HCT116 (cell line): ENCODE data around the gene TGFBI. TPM values are rescaled to one million over a fixed set of nuclear protein-coding genes. Genes with fewer than 3 reads are reported as not detected.

Experiments used
- ATAC-seq: fragments of 200-7000 bp; cut with Tn5 transposase; 2 replicates; pipeline ENCODE4 v1.9.1; 2020; ENCODE audit warnings: mild to moderate bottlenecking, moderate library complexity
- BruUV-seq: library from RNA; stranded (reverse); fragments of 400-500 nt; replicated peaks from 2 replicates; lab custom pipeline; 2021; lab: Mats Ljungman, UMichigan
- CTCF ChIA-PET: fragments of 300-600 bp; sonication (Branson Sonifier 250); formaldehyde crosslinking; loops from one replicate; lab custom pipeline; 2021; ENCODE audit warnings: antibody characterized with exemption; lab: Charles Lee
- POLR2A ChIA-PET: fragments of 300-600, 350-600 bp; sonication (Branson Sonifier 250); formaldehyde crosslinking; loops from one replicate; lab custom pipeline; 2021; ENCODE audit warnings: antibody characterized with exemption; lab: Charles Lee
- RAD21 ChIA-PET, 2 experiments: fragments of 300-600 bp; sonication (Branson Sonifier 250); formaldehyde crosslinking; loops; one replicate each; lab custom pipeline; 2023; ENCODE audit warnings: low total read pairs in 2 of 2; ENCODE audit not compliant: uncharacterized antibody in 2 of 2, unreplicated experiment in 2 of 2, low non-redundant PET in 1 of 2; lab: Charles Lee
- DNase-seq: peaks from one replicate; pipeline ENCODE4 v3.0.0-alpha.2; 2010; ENCODE audit warnings: low read depth, low spot score
- H2AFZ ChIP-seq: fragments of 200-600 bp; shearing (Covaris generic), sonication (generic); 2 replicates; pipeline ENCODE4 v1.6.1; 2017; ENCODE audit warnings: low read depth, mixed run types, mixed read lengths, antibody characterized with exemption, low read length; ENCODE audit not compliant: poor library complexity, severe bottlenecking
- H3K27ac ChIP-seq: 2 replicates; pipeline ENCODE4 v1.5.1; 2012; ENCODE audit warnings: low read depth, low read length
- H3K27me3 ChIP-seq: fragments of 200-600 bp; sonication (generic); 2 replicates; pipeline ENCODE4 v1.6.1; 2016; ENCODE audit warnings: mixed run types, low read length, mixed read lengths; ENCODE audit not compliant: insufficient read depth
- H3K36me3 ChIP-seq, 2 experiments: fragments of 200-500 bp in 1 of 2; fragments of 200-600 bp in 1 of 2; sonication (Bioruptor generic) in 1 of 2; sonication (generic) in 1 of 2; 2 replicates each; pipeline versions ENCODE4 v1.5.1 to v1.6.1; 2014 to 2016; ENCODE audit warnings: low read length in 2 of 2, inconsistent platforms in 1 of 2, mixed read lengths in 1 of 2, mixed run types in 1 of 2; ENCODE audit not compliant: insufficient read depth in 2 of 2, control insufficient read depth in 1 of 2
- H3K4me1 ChIP-seq, 2 experiments: fragments of 200-600 bp in 1 of 2; sonication (generic) in 1 of 2; 2 replicates each; pipeline versions ENCODE4 v1.5.1 to v1.6.1; 2012 to 2017; ENCODE audit warnings: low read length in 2 of 2, inconsistent platforms in 1 of 2, mild to moderate bottlenecking in 1 of 2, mixed read lengths in 1 of 2, mixed run types in 1 of 2, moderate library complexity in 1 of 2; ENCODE audit not compliant: insufficient read depth in 2 of 2, control insufficient read depth in 1 of 2
- H3K4me2 ChIP-seq: fragments of 200-600 bp; sonication (generic); 2 replicates; pipeline ENCODE4 v1.6.1; 2017; ENCODE audit warnings: mixed run types, low read length, mixed read lengths
- H3K4me3 ChIP-seq, 2 experiments: fragments of 200-600 bp in 1 of 2; sonication (generic) in 1 of 2; replicated peaks in 1 of 2; 2 replicates each; pipeline ENCODE4 v1.5.1; 2011 to 2016; ENCODE audit warnings: low read length in 2 of 2, control low read depth in 1 of 2, low read depth in 1 of 2, mild to moderate bottlenecking in 1 of 2, mixed read lengths in 1 of 2, mixed run types in 1 of 2
- H3K79me2 ChIP-seq: fragments of 200-600 bp; sonication (generic); 2 replicates; pipeline ENCODE4 v1.6.1; 2017; ENCODE audit warnings: mild to moderate bottlenecking, mixed run types, low read length, moderate library complexity, mixed read lengths; ENCODE audit not compliant: insufficient read depth
- H3K9ac ChIP-seq: fragments of 200-600 bp; sonication (generic); 2 replicates; pipeline ENCODE4 v1.6.1; 2016; ENCODE audit warnings: low read length, mixed read lengths
- H3K9me2 ChIP-seq: fragments of 200-600 bp; sonication (generic), shearing (Covaris generic); 2 replicates; pipeline ENCODE4 v1.6.1; 2017; ENCODE audit warnings: mixed run types, mild to moderate bottlenecking, moderate library complexity; ENCODE audit not compliant: insufficient read depth
- H3K9me3 ChIP-seq, 2 experiments: fragments of 200-500 bp in 1 of 2; fragments of 200-600 bp in 1 of 2; sonication (Bioruptor generic) in 1 of 2; sonication (generic) in 1 of 2; 2 replicates each; pipeline ENCODE4 v1.6.1; 2014 to 2017; ENCODE audit warnings: low read length in 2 of 2, mixed read lengths in 2 of 2, inconsistent platforms in 1 of 2, low read depth in 1 of 2, mild to moderate bottlenecking in 1 of 2, mixed run types in 1 of 2, moderate library complexity in 1 of 2; ENCODE audit not compliant: control insufficient read depth in 1 of 2, insufficient read depth in 1 of 2
- H4K20me1 ChIP-seq: fragments of 200-600 bp; sonication (generic), shearing (Covaris generic); 2 replicates; pipeline ENCODE4 v1.6.1; 2017; ENCODE audit warnings: mixed run types, mild to moderate bottlenecking, moderate library complexity; ENCODE audit not compliant: insufficient read depth
- CEBPB ChIP-seq: IDR thresholded peaks from 2 replicates; pipeline ENCODE4 v1.6.1; 2012; ENCODE audit warnings: low read depth
- EZH2phosphoT487 ChIP-seq: fragments of 200-600 bp; IDR thresholded peaks from 2 replicates; pipeline ENCODE4 v1.6.1; 2018; ENCODE audit warnings: antibody characterized with exemption, borderline replicate concordance
- JUND ChIP-seq: IDR thresholded peaks from 2 replicates; pipeline ENCODE4 v1.6.1; 2012
- POLR2AphosphoS5 ChIP-seq: IDR thresholded peaks from 2 replicates; pipeline ENCODE4 v1.6.1; 2011; ENCODE audit warnings: mild to moderate bottlenecking, low read depth, low read length, moderate library complexity
- RAD21 ChIP-seq: IDR thresholded peaks from 2 replicates; pipeline ENCODE4 v1.6.1; 2012; ENCODE audit warnings: low read depth, mild to moderate bottlenecking
- SIN3A ChIP-seq: IDR thresholded peaks from 2 replicates; pipeline ENCODE4 v1.6.1; 2012; ENCODE audit warnings: low read depth
- YY1 ChIP-seq: IDR thresholded peaks from 2 replicates; pipeline ENCODE4 v1.6.1; 2011; ENCODE audit warnings: low read length, low read depth, moderate library complexity, mild to moderate bottlenecking; ENCODE audit not compliant: insufficient replicate concordance; ENCODE audit errors: extremely low read depth
- intact Hi-C: fragments of 100-400 bp; cut with micrococcal nuclease; formaldehyde crosslinking; loops from 2 replicates; pipeline ENCODE4 v1.10.0; 2022
- total RNA-seq: library from RNA; stranded (reverse); gene quantifications from one replicate; pipeline ENCODE4 v1.2.1, GENCODE V29; 2021; ENCODE audit not compliant: unreplicated experiment
- TF ChIP-seq, protein P1 (sequence below), 3 experiments: fragments of 200-600 bp in 1 of 3; sonication (generic) in 1 of 3; IDR thresholded peaks in 2 of 3; conservative IDR thresholded peaks in 1 of 3; 2 replicates each; pipeline ENCODE4 v1.5.1; 2012 to 2017; ENCODE audit warnings: low read depth in 2 of 3, low read length in 2 of 3, antibody characterized with exemption in 1 of 3, borderline replicate concordance in 1 of 3, control low read depth in 1 of 3, mild to moderate bottlenecking in 1 of 3, mixed read lengths in 1 of 3, mixed run types in 1 of 3, moderate library complexity in 1 of 3; ENCODE audit not compliant: insufficient read depth in 1 of 3
- TF ChIP-seq, protein P2 (sequence below): IDR thresholded peaks from 2 replicates; pipeline ENCODE4 v1.6.1; 2012

Gene TGFBI
- total RNA-seq, 1 experiment from 2014 or later: 0.64 TPM

DNA sequence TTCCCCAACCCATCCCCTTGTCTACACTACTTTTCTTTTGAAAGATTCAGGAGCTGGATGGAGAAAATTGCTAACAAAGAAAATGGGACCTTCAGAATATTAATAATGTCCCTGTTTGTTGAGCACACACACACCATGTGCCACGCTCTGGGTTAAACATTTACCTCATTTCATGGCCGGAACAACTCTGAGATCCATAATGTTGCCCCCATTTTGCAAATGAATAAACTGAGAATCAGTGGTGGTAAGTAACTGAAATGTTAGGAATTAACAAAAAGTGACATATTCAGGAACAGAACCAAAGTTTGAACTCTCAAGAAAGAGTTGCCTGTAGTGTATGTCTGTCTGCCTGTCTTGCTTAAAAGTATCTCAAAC lies 52.4 kb downstream of the TGFBI start:
- no peak for ATAC-seq
- Histone ChIP-seq H3K27ac (no peak overlapping the region), H3K4me1 (peaks cover 0 to 17% of the 10 kb centered on the region in 2 experiments; a peak in 1 of 4 replicates), H2AFZ (no peak overlapping the region), H3K36me3 (no peaks in the 10 kb centered on the region), H3K79me2 (no peaks in the 10 kb centered on the region), H3K27me3 (no peaks in the 10 kb centered on the region), H3K4me2 (peak overlapping the region; percentile 76), H3K9me3 (no peaks in the 10 kb centered on the region), H3K9ac (peak overlapping the region; percentile 61), H3K9me2 (no peaks in the 10 kb centered on the region), H4K20me1 (no peaks in the 10 kb centered on the region), H3K4me3 (peak overlapping the region in 1 of 2 experiments; percentile 53; a peak in 2 of 4 replicates)
- POLR2A ChIA-PET: no interaction called here
- intact Hi-C loops: no loop called here
- RAD21 ChIA-PET: no interaction called here
- no peak for DNase-seq
- CTCF ChIA-PET: interaction anchor here (0.8 to 1.5 kb wide), 6 partner anchors 17 to 181 kb away, joined by 3 to 4 read pairs (median 3); partner anchors contain the start of gene SMAD5
- BruUV-seq: no TSS peak
- no peak for TF ChIP-seq JUND

- ATAC-seq (peak; percentile 77), DNase-seq (peak; percentile 57)
- ChIA-PET RAD21 (no interaction called here), POLR2A (no interaction called here), CTCF (interaction anchor here (0.7 to 1.5 kb wide), 8 partner anchors 14 to 182 kb away, joined by 3 to 5 read pairs (median 3); no protein-coding TSS in a partner anchor)
- intact Hi-C loops: loop anchor here (1.0 kb wide), 1 partner anchor 195 kb away; no protein-coding TSS in a partner anchor
- no peaks in the 10 kb centered on the region for H3K36me3 ChIP-seq
- peaks cover 0 to 17% of the 10 kb centered on the region in 2 experiments; a peak in 1 of 4 replicates for H3K4me1 ChIP-seq
- H3K9me2 ChIP-seq: no peaks in the 10 kb centered on the region
- peak overlapping the region; percentile 87 for H2AFZ ChIP-seq
- no peaks in the 10 kb centered on the region for H3K27me3 ChIP-seq
- H3K4me3 ChIP-seq: no peak overlapping the region
- no peaks in the 10 kb centered on the region for H3K9me3 ChIP-seq
- peak overlapping the region; percentile 42; the same call in 1 of the 2 replicates for H3K4me2 ChIP-seq
- no peak overlapping the region for H3K27ac ChIP-seq
- no TSS peak for BruUV-seq
- peak; percentile 78 for TF ChIP-seq RAD21
- TF ChIP-seq JUND: no peak
- TF ChIP-seq EZH2phosphoT487: no peak
- TF ChIP-seq, protein P1, sequence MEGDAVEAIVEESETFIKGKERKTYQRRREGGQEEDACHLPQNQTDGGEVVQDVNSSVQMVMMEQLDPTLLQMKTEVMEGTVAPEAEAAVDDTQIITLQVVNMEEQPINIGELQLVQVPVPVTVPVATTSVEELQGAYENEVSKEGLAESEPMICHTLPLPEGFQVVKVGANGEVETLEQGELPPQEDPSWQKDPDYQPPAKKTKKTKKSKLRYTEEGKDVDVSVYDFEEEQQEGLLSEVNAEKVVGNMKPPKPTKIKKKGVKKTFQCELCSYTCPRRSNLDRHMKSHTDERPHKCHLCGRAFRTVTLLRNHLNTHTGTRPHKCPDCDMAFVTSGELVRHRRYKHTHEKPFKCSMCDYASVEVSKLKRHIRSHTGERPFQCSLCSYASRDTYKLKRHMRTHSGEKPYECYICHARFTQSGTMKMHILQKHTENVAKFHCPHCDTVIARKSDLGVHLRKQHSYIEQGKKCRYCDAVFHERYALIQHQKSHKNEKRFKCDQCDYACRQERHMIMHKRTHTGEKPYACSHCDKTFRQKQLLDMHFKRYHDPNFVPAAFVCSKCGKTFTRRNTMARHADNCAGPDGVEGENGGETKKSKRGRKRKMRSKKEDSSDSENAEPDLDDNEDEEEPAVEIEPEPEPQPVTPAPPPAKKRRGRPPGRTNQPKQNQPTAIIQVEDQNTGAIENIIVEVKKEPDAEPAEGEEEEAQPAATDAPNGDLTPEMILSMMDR (IDR thresholded peaks at IDR 0.05 in 2 of 3, conservative IDR thresholded peaks at IDR 0.05 in 1 of 3; ENCODE audit: borderline replicate concordance in 1 of 3, insufficient read depth in 1 of 3, low read depth in 2 of 3, low read length in 2 of 3): peak; percentile 77 to 88 (median 84)
- TF ChIP-seq YY1: peak; percentile 47
- no peak for TF ChIP-seq POLR2AphosphoS5
- TF ChIP-seq SIN3A: no peak
- TF ChIP-seq CEBPB: peak; percentile 63; the same call in 1 of the 2 replicates
- TF ChIP-seq, protein P2, sequence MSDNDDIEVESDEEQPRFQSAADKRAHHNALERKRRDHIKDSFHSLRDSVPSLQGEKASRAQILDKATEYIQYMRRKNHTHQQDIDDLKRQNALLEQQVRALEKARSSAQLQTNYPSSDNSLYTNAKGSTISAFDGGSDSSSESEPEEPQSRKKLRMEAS: no peak; the same call in 1 of the 2 replicates
- TF ChIP-seq, all 23 proteins: peak for 4
- Histone ChIP-seq H3K79me2 (no peaks in the 10 kb centered on the region), H4K20me1 (no peaks in the 10 kb centered on the region), H3K9ac (no peak overlapping the region)
These were observed 53.8 kb downstream of the TGFBI start for GRCh38 chr5:136082390-136083193.
